Measurements from ENCODE around the gene MUC3A.

DNA sequence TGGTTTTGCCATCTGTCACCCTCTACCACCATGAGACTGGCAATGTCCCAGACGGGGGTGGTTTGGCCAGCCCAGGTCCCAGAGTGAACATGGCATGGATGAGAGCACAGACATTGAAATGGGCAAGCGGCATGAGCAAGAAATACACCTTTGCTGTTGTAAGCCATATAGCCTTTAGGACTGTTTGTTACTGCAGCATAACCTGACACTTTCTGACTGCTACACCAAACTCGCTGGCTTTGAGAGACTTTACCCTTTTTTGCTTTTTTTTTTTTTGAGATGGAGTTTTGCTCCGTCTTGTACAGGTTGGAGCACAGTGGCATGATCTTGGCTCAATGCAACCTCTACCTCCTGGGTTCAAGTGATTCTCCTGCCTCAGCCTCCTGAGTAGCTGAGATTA, 5.2 kb upstream of the MUC3A start:
- no peak for TF ChIP-seq CTCF (IDR thresholded peaks at IDR 0.05; ENCODE audit: low read depth, low read length)
- no peak for TF ChIP-seq POLR2A (IDR thresholded peaks at IDR 0.05; ENCODE audit: extremely low read depth, insufficient read length)
- TF ChIP-seq, protein P1, sequence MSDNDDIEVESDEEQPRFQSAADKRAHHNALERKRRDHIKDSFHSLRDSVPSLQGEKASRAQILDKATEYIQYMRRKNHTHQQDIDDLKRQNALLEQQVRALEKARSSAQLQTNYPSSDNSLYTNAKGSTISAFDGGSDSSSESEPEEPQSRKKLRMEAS (IDR thresholded peaks at IDR 0.05; ENCODE audit: low read depth, low read length), result no peak

All from NB4 (cell line).